Measurements from ENCODE around the gene CPNE4. TPM values are rescaled to one million over a fixed set of nuclear protein-coding genes. Genes with fewer than 3 reads are reported as not detected.

CPNE4 gene
- total RNA-seq, 4 donors from 2014 or later = 0.10 to 0.25 (median 0.16) TPM; not detected in 1

GRCh38 chr3:131843174-131843573 lies 191.6 kb downstream of the CPNE4 start:
- WGBS, 2 donors = 54 to 56% methylated on average over 9 of the region's 9 CpGs
- TF ChIP-seq CTCF (IDR thresholded peaks at IDR 0.05) (no peak), POLR2A (IDR thresholded peaks at IDR 0.05) (no peak)
- intact Hi-C loops (cut with DNase I; ENCODE audit: low total_unique reads) = no loop called here
- no peak for DNase-seq (ENCODE audit: low spot score in 2 of 2)
- no peak overlapping the region for H3K4me3 ChIP-seq (ENCODE audit: low read depth, poor library complexity, severe bottlenecking)

GRCh38 chr3:131840156-131840797 lies 194.5 kb downstream of the CPNE4 start:
- no peak for TF ChIP-seq CTCF (IDR thresholded peaks at IDR 0.05)
- TF ChIP-seq POLR2A (IDR thresholded peaks at IDR 0.05) = no peak
- intact Hi-C loops (cut with DNase I; ENCODE audit: low total_unique reads) = no loop called here
- WGBS, 2 donors = 62 to 71% methylated on average over 1 of the region's 1 CpG
- DNase-seq (ENCODE audit: low spot score in 2 of 2) = no peak
- no peak overlapping the region for H3K4me3 ChIP-seq (ENCODE audit: low read depth, poor library complexity, severe bottlenecking)

- no peak overlapping the region for H3K4me3 ChIP-seq (ENCODE audit: low read depth, poor library complexity, severe bottlenecking)
- TF ChIP-seq POLR2A (IDR thresholded peaks at IDR 0.05) (no peak), CTCF (IDR thresholded peaks at IDR 0.05) (no peak)
- 93% methylated on average over 1 of the region's 1 CpG for WGBS, 2 donors
- DNase-seq (ENCODE audit: low spot score in 2 of 2) = no peak
- intact Hi-C loops (cut with DNase I; ENCODE audit: low total_unique reads) = no loop called here
Measured at GRCh38 chr3:131835906-131836305, 198.9 kb downstream of the CPNE4 start.

GRCh38 chr3:131831608-131832007 lies 203.2 kb downstream of the CPNE4 start:
- DNase-seq (ENCODE audit: low spot score in 2 of 2) = no peak
- intact Hi-C loops (cut with DNase I; ENCODE audit: low total_unique reads) = no loop called here
- WGBS, 2 donors = 96% methylated on average over 4 of the region's 4 CpGs
- no peak overlapping the region for H3K4me3 ChIP-seq (ENCODE audit: low read depth, poor library complexity, severe bottlenecking)
- TF ChIP-seq POLR2A (IDR thresholded peaks at IDR 0.05) (no peak), CTCF (IDR thresholded peaks at IDR 0.05) (no peak)

- WGBS, 2 donors = 36 to 60% methylated on average over 3 of the region's 3 CpGs
- intact Hi-C loops (cut with DNase I; ENCODE audit: low total_unique reads) = no loop called here
- no peak for TF ChIP-seq CTCF (IDR thresholded peaks at IDR 0.05)
- TF ChIP-seq POLR2A (IDR thresholded peaks at IDR 0.05) = no peak
- no peak overlapping the region for H3K4me3 ChIP-seq (ENCODE audit: low read depth, poor library complexity, severe bottlenecking)
- no peak for DNase-seq (ENCODE audit: low spot score in 2 of 2)
Measured at GRCh38 chr3:131821191-131821762, 213.5 kb downstream of the CPNE4 start.
